Right lung (tissue), 5 donors: ENCODE results near the gene NUDT22. TPM values are rescaled to one million over a fixed set of nuclear protein-coding genes. Genes with fewer than 3 reads are reported as not detected.

Source experiments
- DNase-seq, 2 donors: peaks; one replicate each; pipeline ENCODE4 v3.0.0-alpha.2; 2013
- polyA plus RNA-seq, 5 donors: library from polyadenylated mRNA; unstranded; fragments of 120-200 nt; gene quantifications; one replicate each; pipeline versions ENCODE4 v1.2.1 to v1.2.3, GENCODE V29; 2013; ENCODE audit warnings: inconsistent platforms in 1 of 5, low replicate concordance in 1 of 5; ENCODE audit not compliant: insufficient read length in 5 of 5, insufficient read depth in 1 of 5

NUDT22 gene
- polyA plus RNA-seq, 5 donors: 16.5 to 29.4 (median 17.8) TPM

DNA sequence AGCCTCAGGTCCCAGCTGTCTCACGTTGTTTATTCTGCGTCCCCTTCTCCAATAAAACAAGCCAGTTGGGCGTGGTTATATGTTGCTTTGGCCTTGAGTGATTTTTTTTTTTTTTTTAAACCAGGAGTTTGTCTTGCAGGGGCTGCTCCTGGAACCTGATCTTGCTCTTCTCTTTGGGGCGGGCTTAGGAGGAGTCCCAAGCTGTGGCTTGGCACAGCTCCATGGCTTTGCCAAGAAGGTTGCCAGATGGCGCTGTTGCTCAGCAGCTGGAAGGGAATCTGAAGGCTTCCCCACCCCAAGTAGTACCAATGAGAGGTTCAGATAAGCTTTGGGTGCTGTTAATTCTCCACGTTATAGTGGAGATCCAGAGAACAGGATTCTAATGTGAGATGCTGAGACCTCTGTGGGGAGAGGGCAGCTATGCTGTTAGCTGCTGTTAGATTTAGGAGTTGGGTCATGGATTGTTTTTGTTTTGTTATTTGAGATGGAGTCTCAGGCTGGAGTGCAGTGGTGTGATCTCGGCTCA is 21.5 kb upstream of the NUDT22 start:
- DNase-seq: peak; percentile 77 to 78

- no peak for DNase-seq
Measured at GRCh38 chr11:64206457-64207255, 19.4 kb upstream of the NUDT22 start, which contains the start of gene FERMT3. Gene FERMT3 (plus strand): TSS chr11:64206721. CDS start chr11:64207365, 644 bp downstream.

GRCh38 chr11:64207256-64208085 is 18.6 kb upstream of the NUDT22 start:
- peak in 1 of 2 donors; percentile 45 for DNase-seq

GRCh38 chr11:64208086-64208795 is 17.8 kb upstream of the NUDT22 start:
- DNase-seq: no peak

DNA sequence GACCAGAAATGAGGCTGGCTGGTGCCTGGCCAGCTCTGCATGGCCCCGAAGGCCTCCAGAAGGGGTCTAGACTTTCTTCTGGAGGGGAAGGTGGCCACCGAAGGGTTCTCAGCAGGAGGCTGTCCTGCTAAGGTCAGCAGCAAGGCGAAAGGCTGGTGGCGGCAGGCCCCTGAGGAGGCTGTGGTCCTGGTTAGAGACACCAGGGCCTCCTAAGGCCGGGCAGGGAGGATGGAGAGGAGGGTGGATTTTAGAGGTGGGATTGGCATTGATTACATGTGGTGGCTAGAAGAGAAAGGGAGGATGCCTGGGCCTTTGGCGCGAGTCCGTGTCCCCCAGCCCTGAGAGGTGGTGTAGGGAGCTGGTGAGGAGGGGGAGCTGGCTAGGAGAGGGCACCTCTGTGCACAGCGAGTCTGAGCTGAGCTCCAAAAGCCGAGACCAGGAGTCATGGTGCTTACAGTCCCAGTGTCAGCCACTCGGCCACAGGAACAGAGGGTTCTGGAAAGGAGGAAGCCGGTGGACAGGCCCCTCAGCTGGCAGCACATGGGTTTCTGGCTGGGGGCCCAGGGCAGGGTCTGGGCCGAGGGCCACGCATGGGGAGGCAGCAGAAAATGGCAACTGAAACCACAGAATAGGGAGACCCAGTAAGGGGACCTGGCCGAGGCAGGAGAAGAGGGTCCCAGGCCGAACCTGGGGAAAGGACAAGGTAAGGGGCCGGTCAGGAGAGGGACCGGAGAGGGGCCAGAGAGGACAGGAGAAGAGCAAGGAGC is 17.1 kb upstream of the NUDT22 start:
- DNase-seq: no peak

DNA sequence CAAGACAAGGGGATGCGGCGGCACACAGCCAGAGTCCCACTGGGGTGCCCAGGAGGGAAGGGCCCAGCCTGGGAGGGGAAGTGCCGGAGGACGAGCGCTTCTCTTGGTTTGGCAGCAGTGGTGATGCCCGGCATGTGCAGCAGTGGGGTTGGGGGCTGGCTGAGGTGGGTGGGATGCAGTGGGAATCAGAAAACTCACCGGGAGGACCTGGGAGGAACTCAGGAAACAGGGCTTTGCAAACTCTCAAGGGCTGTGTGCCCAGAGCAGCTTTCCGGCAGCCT is 16.6 kb upstream of the NUDT22 start:
- DNase-seq: no peak

GRCh38 chr11:64210301-64211020 is 15.6 kb upstream of the NUDT22 start:
- DNase-seq: no peak

- DNase-seq: no peak
Measured at GRCh38 chr11:64211181-64211872, 14.7 kb upstream of the NUDT22 start.

GRCh38 chr11:64216879-64217278 is 9.2 kb upstream of the NUDT22 start:
- DNase-seq: no peak

- DNase-seq: no peak
Measured at GRCh38 chr11:64218628-64219353, 7.3 kb upstream of the NUDT22 start.

- DNase-seq: no peak
Measured at GRCh38 chr11:64219354-64219684, 6.8 kb upstream of the NUDT22 start.

GRCh38 chr11:64219755-64220154 is 6.3 kb upstream of the NUDT22 start:
- DNase-seq: no peak

DNA sequence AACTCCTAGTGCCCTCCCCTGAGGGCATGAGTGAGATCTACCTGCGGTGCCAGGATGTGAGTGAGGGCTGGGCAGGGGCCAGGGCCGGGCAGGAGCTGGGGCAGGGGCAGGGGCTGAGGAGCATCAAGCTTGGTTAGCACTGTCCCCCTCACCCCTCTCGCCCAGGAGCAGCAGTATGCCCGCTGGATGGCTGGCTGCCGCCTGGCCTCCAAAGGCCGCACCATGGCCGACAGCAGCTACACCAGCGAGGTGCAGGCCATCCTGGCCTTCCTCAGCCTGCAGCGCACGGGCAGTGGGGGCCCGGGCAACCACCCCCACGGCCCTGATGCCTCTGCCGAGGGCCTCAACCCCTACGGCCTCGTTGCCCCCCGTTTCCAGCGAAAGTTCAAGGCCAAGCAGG is 5.8 kb upstream of the NUDT22 start:
- no peak for DNase-seq

DNA sequence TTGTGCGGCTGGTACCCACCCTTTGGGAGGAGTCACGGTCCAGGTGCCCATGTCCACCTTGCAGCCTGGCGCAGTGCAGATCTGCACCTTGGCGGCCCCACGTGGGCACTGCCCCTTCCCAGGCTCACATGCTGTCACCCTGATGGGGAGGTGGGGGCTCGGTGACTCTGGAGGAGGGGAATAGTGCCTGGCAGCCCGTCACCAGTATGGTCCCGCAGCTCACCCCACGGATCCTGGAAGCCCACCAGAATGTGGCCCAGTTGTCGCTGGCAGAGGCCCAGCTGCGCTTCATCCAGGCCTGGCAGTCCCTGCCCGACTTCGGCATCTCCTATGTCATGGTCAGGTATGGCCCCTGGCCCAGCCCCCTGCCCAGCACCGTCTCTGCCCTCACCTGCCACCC is 5.3 kb upstream of the NUDT22 start:
- DNase-seq: no peak

DNA sequence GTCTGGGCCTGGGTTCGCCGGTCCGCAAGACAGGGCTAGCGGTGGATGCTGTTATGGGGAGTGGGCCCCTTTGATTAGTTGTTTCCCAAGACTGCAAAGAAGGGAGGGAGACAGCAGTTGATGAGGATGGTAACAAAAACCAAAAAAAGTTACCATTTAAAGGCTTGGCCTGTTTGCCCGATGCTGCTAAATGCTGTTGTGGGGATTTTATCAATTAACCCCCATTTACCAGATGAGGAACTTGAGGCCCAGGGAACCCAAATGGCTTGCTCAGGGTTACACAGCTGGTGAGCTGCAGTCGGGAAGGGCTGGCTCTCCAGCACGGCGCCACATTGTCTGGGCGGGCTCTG is 3.4 kb upstream of the NUDT22 start:
- no peak for DNase-seq

GRCh38 chr11:64223001-64223651 is 2.9 kb upstream of the NUDT22 start:
- no peak for DNase-seq

GRCh38 chr11:64224151-64224890 is 1.8 kb upstream of the NUDT22 start:
- DNase-seq: no peak

DNA sequence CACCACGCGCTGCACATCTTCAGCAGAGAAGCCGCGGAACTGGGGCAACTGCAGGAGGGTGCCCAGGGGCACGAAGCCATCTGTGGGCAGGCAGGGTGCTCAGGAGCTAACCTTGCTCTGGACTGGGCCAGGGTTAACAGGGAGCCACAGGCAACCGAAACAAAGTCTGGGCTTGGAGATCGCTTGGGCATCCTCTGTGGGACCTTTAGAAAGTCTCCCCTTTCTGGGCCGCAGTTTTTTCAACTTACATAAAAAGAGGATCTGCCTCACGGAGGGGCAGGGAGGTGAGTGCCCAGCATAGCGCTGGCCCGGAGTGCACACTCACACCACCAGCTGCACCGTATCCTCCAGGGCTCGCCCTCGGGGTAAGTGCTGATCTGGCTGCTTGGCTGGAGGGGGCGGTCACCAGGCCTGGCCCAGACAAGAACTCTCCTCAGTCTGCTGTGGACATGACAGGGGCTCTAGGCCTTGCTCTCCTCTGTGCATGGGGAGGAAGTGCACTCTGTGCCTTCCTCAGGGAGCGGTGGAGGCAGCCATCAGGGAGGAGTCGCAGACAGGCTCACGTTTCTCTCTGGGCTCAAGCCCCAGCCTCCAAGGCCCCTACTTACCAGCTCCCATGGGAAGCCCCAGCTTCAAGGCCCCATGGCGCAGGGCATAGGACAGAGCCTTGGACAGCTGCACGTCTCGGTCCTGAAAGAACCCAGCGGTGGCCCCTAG is 1.0 kb upstream of the NUDT22 start:
- DNase-seq: no peak
